Uterus (tissue), 2 donors: ENCODE measurements around the gene SMIM3.

ENCODE experiments used
- CTCF ChIP-seq, 4 experiments: fragments of 200-600 bp in 2 of 4; fragments of 450-650 bp in 2 of 4; sonication (generic) in 2 of 4; IDR thresholded peaks; one replicate each; pipeline ENCODE4 v1.5.1; 2016 to 2019; ENCODE audit warnings: antibody characterized with exemption in 4 of 4, mild to moderate bottlenecking in 2 of 4, moderate library complexity in 1 of 4
- POLR2A ChIP-seq, 2 donors: fragments of 450-650 bp; IDR thresholded peaks; one replicate each; pipeline ENCODE4 v1.6.1; 2016; ENCODE audit warnings: antibody characterized with exemption in 2 of 2, mild to moderate bottlenecking in 1 of 2, moderate library complexity in 1 of 2

- TF ChIP-seq POLR2A (IDR thresholded peaks at IDR 0.05): no peak
- no peak for TF ChIP-seq CTCF (IDR thresholded peaks at IDR 0.05)
Observed at GRCh38 chr5:150765799-150766169, 12.8 kb upstream of the SMIM3 start.
